GM18870 (cell line): Measurements from ENCODE around the gene TULP1.

Experiments
- ATAC-seq: cut with Tn5 transposase; IDR thresholded peaks from one replicate; pipeline ENCODE4 v1.9.1; 2021; ENCODE audit warnings: moderate library complexity; ENCODE audit not compliant: unreplicated experiment

TULP1 gene

DNA sequence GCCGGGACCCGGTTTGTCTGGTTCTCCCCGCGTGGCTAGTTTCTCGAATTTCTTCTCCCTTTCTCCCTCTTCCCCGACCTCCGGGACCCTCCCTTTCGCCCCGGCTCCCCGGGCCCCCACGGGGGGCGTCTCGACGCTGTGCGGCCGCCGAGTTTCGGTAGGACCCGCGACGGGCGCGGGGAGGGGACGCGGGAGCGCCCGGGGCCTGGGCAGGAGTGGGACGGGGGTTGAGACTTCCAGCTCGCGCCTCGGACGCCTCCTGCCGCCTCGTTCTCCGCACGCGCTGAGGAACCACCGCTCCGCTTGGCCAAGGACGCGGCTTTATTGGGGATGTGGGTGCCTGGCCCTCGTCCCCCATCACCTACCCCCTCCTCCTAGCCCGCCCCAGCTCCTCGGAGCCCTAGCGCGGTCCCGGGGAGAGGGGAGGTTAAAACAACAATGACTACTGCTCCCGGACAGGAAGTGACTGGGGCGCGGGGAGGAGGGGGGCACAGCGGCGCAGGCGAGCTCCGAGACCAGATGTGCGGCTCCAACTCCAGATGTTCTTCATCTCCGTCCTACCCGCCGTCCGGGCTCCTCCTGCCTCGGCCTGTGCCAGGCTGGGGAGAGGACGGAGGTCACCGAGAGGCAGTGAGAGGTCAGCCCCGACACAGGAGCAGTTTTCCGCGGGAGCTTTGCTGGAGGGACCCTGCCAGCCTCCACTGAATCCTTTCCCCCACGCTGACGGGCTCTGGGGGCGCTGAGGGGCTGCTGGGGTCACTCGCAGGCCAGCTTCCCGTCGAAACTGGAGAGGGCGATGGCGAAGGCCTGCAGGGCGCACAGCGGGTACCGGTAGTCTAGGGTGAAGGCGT lies 14.9 kb downstream of the TULP1 start:
- ATAC-seq: no peak

DNA sequence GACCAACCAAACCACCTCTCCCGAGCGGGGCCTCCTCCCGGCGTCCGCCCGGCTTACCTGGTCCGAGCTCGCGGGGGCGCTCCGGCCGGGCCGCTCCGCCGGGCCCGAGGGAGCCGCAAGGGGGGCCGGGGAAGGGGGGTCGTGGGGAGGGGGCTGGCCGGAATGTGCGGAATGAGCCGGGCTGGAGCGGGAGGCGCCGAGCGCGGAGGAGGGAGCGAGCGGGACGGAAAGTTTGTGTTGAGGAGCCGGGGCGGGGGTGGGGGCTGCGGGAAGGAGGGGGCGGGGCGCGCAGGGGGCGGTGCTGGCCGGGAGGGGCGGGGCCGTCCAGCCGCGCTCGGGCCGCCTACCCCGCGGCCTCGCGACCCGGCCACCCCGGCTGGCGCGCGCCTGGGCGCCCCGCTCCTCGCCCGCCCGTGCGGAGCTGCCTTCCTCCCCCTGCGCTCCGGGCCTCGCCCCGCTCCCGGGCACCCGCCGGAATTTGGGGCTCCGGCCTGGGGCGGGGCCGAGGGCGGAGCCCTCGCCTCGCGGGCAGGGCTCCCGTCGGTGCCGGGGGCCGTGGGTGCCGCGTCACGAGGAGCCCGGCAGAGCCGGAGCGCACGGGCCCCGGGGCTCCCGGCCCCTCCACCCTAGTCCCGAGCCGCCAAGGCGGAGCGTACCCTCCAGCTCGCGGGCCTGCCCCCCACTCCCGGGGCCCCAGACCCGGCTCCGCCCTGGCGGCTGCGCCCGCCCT lies 15.7 kb downstream of the TULP1 start, which contains the start of gene TEAD3:
TSS of gene TEAD3 (minus strand) at position 239 of the 730 bp plus-strand sequence.
- no peak for ATAC-seq

DNA sequence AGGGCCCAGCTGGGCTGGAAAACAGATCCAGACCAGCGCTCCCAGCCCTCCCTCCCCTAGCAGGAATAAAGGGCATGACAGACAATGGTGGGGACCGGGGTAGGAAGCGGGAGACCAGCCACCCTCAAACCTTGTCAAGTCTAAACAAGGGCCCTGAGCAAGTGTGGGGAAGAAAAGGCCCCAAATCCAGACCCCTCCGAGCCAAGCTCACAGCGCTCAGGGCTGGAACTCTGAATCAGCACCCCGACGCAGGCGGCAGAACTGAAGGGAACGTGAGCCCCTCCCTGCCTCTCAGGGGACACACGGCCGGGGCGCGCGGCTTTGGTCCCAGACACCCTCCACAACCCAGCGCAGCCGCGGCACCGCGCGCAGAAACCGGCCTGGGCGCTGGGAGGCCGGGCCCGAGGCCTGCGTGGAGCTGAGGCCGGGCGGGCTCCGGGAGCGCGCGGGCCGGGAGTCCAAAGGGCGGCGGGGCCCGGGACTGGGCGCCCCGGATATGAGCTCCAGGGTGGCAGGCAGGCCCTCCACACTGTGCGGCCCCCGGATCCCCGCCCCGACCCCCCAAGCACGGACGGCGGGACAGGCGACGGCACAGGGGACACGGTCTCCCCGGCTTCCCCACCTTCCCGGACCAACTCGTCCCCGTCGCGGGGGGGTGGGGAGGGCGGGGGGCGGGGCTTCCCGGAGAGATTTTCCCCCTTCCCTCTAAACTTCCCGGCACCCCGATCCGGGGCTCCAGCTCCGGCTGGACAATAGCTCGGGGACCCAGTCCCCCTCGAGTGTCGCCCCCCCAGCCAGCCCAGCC lies 16.5 kb downstream of the TULP1 start:
- no peak for ATAC-seq

DNA sequence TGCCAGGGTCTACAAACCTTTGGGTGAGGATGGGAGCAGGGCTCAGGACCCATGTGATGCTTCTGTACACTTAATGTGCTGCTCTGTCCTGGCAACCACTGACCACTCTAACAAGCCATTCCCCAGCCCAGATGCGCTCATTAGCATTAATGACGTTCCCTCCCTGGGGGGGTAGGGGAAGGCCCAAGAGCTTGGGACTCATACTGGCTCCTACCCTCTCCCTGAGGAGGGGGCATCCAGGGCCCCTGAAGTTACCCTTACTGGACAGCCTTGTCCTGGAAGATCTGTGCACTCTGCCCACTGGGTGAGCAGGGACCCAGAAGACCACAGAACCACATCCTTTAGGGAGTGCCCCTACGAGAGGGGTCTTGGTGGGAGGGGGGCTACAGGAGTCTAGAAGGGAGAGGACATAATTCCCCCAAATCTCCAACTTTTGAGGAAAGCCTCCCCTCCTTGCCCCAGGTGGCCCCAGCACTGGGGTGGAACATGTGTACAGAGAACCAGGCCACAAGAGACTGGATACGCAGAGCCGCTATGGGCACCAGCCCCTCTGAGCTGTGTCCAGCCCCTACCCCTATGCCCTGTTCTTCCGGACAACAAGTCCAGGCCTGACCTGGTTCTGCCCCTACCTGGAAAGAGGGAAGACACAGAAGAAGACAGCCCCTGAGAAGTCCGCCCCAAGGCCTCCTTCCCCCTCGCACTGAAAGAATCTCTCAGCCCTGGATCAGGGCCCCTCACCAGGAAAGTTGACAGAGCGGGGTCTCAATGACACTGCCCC lies 17.2 kb downstream of the TULP1 start:
- no peak for ATAC-seq

GRCh38 chr6:35494161-35494563 lies 18.5 kb downstream of the TULP1 start:
- ATAC-seq: no peak

GRCh38 chr6:35493307-35493983 lies 19.3 kb downstream of the TULP1 start:
- no peak for ATAC-seq

DNA sequence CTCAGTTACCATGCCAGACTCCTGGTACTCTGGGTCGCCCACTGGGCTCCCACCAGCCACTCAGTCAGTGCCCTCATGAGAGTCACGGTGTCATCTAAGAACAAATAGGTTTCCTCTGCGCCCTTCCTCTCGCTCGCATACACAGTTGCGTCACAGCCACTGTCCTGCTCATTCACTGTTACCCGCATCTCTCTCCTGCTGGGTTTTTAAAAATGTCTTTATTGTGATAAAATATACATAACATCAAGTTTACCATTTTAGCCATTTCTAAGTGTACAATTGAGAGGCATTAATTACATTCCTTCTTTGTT lies 19.8 kb downstream of the TULP1 start:
- no peak for ATAC-seq

DNA sequence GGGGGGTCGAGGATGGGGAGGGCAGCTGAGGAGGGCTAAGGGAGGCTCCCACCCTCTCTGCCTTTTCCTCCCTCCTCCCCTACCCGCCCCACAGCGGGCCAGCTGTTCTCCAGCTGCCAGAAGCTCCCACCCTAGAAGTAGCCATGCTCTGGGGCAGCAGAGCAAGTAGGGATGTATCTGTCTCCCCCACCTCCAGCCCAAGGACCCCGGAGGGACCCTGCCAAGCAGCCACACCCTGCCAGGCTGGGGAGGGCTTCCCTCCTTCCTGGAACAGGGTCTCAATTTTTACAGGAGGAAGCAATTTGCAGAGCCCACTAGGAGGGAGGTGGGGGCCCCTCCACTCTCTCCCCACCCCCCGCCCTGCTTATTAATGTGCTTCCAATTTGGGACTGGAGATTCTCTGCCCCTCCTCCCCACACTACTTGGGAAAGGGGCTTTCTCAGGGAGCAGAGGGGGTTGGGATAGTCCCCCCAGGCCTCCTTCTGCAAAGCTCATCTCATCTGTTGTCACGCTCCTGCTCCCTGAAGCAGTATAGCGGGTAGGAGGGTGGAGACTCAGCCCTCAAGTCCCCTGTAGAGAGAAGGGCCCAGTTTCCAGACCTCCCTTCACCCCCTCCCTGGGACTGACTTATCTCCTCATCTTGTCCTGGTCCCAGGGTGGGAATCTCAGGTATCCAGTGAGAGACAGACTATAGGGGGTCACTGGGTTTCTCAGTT lies 20.3 kb downstream of the TULP1 start:
- no peak for ATAC-seq

GRCh38 chr6:35491558-35492257 lies 21.0 kb downstream of the TULP1 start:
- no peak for ATAC-seq

DNA sequence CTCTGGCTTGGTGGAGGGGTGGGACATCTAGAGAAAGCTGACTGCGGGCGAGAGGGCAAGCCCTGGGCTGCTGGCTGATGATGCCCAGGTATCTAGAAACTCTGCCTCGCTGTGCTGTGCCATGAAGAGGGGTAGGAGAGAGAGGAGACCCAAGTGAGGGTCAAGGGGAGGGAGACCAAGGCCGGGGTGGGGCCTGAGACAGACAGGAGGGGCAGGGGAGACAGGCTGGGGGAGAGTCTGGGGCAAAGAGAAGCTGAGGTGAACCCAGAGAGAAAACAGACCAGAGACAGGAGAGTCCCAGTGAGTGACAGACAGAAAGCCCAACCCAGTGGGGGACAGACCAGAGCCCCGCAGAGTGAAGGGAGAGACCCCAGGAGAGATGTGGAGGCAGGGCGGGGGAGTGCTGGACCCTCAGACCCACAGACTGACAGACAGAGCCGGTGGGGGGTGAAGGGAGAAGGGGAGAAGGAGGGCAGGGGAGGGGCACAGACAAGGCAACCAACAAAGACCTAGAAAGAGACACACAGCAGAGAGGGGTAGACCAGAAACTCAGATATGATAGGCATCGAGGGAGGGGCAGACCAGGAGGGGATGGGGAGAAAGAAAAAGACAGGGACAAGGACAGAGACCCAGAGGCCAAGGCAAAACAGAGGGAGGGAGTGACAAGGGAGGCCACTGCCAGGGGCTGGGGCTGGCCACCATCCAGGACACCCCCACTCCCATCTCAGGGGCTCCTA lies 21.7 kb downstream of the TULP1 start:
- no peak for ATAC-seq

DNA sequence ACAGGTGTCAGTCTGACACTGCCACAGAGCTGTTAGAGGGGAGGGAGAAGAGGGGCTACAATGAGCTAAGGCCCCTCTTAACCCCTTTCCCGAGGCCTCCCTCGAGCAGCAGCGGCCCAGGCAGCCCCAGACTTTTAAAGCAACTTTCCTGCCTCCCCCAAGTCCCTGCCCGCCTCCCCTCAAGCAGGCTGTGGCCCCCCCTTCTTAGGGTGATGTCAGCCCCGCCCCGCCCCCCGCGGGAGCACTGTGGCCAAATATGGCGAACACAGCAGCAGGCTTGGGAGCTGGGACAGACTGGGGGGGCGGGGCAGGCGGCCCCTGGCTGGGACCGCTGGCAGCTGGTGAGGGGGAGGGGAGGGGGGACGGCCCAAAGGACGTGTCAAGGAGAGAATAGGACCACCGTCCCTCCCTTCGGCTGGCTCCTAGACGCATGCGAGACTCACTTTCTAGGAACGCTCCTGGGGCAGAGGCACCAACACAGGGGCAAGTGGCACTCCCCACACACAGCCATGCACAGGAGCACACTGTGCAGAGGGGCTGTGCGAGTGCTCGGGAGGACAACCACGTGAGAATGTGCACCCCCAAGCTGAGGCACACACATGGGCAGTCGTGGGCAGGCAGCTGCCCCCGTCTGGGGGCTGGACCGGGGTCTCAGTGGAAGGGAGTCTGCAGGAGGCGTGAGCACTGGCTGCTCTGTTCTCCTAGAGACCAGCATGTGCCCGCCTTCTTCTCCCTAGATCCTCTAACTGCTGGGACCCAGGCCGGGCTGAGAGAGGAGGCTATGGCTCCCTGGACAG lies 22.5 kb downstream of the TULP1 start:
- ATAC-seq: no peak

DNA sequence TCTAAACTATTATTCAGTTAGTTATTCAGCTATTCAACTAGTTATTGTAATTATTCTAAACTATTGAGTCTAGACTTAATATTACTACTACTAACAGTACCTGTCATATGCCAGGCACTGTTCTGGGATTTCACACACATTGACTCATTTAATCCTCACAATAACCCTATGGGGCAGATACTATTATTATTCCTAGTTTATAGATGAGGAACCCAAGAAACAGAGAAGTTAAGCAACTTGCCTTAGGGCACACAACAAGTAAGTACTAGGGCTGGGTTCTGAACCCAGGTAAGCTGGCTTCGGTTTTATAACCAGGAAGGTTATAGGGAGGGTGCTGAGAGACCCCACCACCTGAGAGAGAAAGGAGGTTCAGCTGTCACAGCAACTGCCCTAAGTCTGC lies 23.6 kb downstream of the TULP1 start:
- no peak for ATAC-seq

GRCh38 chr6:35488517-35488862 lies 24.2 kb downstream of the TULP1 start:
- ATAC-seq: no peak

DNA sequence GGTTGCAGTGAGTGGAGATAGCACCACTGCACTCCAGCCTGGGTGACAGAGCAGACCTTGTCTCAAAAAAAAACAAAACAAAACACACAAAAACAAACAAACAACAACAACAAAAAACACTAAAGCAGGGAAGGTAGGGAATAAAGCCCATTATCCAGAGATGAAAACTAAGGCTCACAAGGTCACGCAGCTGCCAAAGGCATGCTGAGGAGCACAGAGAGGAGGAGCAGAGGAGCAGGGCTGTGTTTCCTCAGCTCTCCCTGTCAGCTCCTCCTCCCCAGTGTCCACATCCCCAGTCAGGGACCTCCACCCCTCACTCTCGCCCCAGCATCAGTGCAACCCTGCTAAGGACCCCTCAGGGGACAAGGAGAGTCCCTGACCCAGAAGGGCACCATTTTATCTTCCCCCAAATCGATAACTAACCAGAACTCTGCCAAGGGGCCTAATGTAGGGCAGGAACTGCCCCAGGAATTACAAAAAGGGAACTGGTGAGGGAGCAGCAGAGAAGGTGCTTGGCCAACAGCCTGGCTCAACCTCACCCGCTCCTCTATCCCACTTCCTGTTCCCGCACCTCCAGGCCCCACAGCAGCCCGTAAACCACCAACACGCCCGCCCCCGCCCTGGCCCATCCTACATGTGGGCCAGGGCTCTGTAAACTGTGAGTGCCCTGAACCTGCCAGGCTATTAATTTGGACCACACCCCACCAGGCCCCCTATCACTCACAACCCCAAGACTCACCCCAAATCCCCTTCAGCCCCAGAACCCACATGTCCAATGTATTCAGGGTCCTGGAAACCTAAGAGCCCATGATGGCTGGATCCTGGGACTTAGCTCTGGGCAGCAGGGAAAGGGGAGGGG lies 24.8 kb downstream of the TULP1 start:
- ATAC-seq: no peak

- no peak for ATAC-seq
Measured at GRCh38 chr6:35486005-35486925, 26.4 kb downstream of the TULP1 start.
